Femur (tissue), 1 donor: ENCODE measurements around the gene SLC2A8.
A peak's percentile ranks its signal among the peaks of the same experiment; 100 is the strongest.

Experiments
- DNase-seq: peaks from one replicate; pipeline ENCODE4 v3.0.0-alpha.2; 2017

The SLC2A8 gene

DNA sequence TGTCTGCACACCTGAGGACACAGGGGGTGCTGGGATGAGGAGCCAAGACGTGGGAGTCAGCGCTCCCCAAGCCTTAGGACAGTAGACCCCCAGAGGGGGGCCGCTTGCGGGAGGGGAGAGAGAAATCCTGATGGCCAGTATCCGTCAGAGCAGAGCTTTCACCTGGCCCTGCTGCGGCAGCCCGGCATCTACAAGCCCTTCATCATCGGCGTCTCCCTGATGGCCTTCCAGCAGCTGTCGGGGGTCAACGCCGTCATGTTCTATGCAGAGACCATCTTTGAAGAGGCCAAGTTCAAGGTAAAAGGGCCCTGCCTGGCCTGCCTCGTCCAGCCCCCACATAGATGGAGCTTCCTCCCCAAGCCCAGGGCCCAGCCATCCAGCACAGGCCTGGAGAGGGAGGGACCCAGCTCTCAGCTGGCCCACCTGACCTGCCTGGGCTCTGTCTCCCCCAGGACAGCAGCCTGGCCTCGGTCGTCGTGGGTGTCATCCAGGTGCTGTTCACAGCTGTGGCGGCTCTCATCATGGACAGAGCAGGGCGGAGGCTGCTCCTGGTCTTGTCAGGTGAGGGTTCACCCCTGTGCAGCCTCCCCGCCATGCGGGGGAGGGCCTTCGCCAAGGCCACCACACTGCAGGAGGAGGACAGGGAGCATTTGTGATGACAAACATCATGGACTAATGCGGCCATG is 6.7 kb downstream of the SLC2A8 start:
- no peak for DNase-seq

DNA sequence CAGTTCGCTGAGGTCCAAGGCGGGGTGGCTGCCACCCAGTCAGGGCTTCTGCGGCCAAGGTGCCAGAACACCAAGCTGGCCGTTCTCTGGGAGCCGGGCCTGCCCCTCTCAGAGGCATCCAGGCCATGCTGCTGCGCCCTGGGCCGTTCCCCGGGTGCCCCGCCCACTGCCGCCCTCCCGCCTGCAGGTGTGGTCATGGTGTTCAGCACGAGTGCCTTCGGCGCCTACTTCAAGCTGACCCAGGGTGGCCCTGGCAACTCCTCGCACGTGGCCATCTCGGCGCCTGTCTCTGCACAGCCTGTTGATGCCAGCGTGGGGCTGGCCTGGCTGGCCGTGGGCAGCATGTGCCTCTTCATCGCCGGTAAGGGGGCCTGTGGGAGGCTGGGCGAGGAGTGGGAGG is 7.7 kb downstream of the SLC2A8 start:
- no peak for DNase-seq

DNA sequence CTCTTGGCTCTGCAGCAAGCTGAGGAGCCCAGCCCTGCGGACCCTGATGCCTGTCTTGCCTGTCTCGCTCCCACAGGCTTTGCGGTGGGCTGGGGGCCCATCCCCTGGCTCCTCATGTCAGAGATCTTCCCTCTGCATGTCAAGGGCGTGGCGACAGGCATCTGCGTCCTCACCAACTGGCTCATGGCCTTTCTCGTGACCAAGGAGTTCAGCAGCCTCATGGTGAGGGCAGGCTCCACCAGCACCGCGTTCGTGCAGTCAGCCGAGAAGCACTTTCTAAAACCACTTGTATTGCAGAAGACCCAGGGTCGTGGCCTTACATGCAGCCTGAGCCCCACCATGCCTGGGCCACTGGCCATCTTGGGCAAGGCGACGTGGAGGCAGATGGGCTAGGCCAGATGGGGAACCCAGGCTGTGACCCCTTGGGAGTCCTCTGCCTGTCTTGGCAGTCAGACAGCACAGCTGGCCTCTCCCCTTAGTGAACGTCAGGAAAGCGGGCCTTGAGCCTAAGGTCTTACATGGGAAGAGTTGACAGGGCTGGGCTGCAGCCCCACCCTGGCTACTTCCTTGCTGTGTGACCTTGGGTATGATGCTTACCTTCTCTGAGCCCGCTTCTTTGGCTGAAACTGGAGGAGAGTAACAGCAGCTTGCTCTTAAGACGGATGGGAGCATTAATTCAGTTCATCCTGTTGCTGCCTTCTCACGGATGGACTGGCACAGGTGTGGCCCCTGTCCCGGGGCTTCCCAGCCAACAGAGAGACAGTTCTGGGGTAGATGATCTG is 8.6 kb downstream of the SLC2A8 start:
- no peak for DNase-seq

DNA sequence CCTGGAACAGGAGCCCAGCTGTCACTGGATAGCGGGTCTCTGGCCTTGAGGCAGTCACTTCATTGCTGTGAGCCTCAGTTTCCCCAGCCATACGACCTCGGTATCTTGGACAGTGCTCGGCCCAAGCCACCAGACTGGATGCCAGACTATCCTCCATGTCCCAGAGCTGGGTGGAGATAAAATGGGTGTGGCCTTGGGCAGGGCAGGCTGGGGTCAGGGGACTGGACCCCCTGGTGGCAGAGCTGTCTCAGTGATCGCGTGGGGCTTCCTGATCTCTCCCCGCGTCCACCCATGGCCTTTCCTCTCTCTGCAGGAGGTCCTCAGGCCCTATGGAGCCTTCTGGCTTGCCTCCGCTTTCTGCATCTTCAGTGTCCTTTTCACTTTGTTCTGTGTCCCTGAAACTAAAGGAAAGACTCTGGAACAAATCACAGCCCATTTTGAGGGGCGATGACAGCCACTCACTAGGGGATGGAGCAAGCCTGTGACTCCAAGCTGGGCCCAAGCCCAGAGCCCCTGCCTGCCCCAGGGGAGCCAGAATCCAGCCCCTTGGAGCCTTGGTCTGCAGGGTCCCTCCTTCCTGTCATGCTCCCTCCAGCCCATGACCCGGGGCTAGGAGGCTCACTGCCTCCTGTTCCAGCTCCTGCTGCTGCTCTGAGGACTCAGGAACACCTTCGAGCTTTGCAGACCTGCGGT is 10.0 kb downstream of the SLC2A8 start:
- DNase-seq, result no peak

DNA sequence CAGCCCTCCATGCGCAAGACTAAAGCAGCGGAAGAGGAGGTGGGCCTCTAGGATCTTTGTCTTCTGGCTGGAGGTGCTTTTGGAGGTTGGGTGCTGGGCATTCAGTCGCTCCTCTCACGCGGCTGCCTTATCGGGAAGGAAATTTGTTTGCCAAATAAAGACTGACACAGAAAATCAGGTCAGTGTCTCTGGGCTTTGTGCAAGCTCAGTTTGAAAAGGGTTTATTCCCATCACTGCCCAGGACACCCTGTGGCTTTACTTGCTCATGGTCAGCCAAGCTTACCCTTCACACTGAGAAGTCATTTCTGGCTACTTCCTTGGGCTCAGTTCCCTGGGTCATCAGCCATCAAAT is 10.5 kb downstream of the SLC2A8 start:
- DNase-seq, result no peak

DNA sequence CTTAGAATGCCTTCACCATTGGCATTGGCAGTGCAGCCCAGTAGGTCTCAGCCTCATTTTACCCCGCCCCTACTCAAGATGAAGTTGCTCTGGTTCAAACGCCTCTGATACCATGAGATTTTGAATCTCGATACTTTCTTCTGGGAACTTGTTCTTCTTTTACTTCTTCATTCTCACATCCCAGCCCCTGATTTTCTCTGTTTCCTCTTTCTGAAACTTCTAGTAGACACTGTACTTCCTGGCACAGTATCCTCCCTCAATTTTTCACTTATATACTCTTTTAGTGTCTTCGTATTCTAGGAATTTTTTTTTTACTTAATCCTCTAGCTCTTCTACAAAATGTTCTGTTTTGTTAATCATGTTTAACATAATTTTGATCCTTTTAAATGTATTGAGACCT is 14.2 kb downstream of the SLC2A8 start:
- DNase-seq, result no peak

DNA sequence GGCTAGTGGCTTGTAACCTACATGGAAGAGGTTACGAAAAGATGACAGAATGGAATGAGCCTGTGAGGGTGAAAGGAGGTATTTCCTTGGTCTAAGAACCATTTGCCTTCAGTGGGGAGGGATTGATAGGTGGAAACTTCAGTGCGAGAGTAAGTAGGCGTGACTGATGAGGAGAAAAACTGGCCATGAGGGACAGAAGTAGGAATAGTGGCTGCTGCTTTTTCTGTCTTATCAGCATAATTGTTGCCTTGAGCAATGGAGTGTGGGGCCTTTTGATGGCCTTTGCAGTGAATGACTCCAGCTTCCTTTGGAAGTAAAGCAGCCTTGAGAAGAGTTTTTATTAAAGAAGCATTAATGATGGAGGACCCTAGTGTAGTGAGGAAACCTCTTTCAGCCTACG is 18.2 kb downstream of the SLC2A8 start:
- no peak for DNase-seq

DNA sequence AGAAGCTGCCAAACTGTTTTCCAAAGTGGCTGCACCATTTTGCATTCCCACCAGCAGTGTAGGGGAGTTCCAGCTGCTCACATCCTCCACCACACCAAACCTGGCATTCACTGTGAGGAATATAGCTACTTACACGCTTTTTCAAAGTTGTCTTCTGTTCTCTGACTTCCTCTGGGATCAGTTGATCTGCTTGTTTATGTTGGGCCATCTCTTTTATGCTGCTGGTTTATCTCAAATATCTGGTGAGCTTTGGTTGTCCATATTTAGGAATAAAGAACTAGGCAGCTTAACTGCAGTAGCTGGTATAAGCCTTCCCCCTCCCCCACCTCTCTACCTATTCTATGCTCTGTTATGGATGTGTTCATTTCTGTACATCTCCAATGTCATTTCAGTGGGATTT is 18.7 kb downstream of the SLC2A8 start:
- no peak for DNase-seq

DNA sequence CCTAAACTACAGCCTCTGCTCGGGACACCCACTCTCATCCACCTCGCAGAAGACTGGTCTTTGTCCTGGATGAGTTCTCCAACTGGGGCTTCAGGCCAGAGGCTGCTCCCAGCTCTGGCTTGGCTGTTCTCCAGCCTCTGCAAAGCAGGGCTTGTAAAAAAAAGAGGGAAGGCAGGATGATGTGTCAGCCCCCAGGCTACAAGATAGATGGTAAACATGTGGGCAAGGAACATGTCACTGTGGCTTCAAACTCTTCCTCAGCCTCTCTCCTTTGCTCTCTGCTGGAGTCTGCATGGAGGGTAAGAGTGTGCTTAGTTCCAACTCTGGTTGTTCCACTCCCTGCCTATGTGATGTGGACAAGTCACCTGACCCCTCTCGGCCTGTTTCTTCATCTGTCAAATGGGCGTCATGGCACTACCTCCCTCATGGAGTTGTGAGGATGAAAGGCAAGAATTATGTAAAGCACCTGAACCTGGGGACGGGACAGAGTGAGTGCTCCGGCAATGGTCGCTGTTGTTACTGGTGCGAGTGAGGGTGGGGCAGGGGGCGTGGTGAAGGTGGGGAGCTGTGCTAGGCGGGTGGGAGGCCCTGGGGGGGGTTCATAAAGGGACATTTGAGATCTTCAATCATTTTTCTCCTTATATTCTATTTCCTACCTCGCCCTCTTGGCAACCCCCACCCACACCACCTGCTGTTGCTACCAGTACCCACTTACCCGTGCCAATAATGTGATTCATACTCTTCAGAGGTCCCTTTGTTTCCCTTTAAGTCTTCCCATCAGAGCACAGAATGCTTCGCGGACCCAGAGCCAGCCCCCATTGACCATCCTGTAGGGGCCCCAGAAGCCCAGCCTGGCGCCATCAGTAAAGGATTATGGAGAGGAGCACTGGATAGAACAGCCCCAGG is 20.4 kb downstream of the SLC2A8 start:
- DNase-seq, result no peak

DNA sequence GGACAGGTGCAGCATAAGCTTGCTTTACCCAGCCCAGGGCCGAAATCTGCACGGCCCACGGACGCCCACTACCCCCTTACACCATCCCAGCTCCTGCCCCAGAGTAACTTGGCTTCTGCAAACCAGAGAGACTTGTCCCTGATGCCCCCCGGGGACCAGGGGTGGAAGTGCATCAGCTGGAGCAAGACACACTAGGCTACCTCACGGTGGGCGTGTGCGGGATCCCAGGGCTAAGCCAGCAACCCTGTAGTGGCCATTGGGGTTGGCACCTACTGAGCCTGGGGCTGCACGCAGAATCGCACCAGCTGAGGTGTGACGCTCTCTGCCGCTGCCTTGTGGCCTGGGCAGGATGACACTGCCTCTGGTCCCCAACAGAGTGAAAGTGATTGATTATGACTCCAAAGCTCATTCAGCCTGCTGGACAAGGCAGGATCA is 21.1 kb downstream of the SLC2A8 start:
- no peak for DNase-seq

DNA sequence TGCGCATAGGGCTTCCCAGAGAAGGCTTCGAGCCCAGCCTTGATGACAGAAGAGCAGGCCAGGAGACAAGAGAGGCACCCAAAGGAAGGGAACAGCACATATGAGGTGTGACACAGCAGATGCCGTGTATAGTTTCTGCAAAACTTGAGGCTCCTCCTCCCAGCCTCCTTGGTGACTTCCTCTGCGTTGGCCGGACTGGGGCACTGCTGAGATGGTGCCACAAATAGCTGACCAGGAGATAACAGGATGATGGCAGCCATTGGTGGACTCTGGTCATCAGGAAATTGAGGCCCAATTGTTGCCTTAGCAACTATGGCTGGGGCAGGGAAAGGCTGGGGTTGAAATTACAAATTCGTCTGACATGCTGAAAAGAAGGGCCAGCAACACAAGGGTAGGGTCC is 22.4 kb downstream of the SLC2A8 start:
- DNase-seq, result no peak

DNA sequence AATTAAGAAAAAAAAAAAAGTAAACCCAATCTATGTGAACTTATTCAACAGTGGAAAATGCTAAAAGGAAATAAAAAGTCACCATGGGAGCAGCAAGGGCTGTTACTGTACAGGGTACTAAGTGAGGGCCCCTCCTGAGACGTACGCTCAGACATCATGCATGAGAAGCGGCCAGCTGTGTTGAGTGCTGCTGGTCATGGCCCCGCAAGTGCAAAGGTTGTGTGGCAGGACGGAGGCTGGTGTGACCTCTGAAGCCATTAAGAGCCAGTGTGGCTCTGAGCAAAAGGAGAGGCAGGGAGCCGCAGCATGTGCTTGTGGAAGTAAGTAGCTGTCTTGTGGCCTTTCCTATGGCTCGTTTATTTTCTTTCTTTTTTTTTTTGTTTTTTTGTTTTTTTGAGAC is 24.1 kb downstream of the SLC2A8 start:
- no peak for DNase-seq

DNA sequence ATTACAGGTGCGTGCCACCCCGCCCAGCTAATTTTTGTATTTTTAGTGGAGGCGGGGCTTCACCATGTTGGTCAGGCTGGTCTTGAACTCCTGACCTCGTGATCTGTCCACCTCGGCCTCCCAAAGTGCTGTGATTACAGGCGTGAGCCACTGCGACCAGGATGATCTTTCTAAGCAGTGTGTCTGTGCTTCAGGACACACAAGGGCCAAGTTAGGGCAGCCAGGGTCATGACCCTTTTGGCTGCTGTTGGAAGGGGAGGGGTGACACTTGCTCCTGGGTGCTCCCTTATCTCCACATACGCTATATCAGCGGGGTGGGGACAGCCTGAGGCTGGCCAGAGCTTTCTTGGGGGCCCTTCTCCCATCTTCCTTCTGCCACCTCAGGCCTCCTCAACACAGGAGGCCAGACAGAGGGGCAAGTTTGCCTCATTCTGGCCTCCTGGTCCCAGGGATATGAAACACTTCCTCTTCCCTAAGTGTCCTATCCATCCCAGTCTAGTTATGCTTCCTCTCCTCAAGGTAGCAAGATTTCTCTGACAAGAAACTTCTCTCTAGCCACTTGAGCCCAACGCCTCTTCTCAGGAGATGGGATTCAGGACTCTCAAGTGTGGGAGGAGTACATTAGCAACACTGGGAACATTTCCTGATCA is 25.3 kb downstream of the SLC2A8 start:
- no peak for DNase-seq

DNA sequence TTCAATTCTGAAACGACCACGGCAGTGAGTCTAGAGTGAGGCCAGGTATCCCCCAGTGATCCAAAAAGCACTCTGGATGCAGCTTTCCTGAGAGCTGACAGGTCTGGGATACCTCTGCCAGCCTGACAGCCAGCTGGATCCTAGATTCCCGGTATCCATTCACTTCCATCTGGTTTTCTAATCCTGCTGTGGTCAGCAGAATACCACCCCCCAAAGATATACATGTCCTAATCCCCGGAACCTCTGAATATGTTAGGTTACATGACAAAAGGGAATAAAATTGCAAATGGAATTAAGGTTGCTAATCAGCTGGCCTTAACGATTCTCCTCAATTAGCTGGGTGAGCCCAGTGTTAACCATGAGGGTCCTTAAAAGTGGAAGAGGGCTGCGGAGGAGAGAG is 25.8 kb downstream of the SLC2A8 start:
- DNase-seq, result no peak

DNA sequence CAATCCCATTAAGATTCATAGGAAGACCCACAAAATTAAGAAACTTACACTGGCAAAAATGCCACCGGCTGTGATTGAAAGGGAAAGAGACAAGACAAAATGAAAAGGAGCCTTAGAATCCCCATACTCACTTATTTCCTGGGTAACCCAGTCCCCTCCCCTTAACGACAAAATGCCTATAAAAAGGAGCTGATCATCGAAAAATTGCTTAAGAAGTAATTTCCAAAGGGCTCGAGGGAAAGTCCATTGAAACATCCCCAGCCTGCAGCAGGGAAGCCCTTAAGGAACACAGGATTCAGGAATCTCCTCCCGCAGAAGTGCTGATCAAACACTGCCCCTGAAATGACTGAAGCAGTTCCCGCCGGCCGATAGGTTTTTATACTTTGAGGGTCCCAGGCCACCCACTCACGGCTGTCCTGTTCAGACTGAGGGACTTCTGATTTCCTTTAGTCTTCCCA is 26.5 kb downstream of the SLC2A8 start:
- DNase-seq, result no peak

DNA sequence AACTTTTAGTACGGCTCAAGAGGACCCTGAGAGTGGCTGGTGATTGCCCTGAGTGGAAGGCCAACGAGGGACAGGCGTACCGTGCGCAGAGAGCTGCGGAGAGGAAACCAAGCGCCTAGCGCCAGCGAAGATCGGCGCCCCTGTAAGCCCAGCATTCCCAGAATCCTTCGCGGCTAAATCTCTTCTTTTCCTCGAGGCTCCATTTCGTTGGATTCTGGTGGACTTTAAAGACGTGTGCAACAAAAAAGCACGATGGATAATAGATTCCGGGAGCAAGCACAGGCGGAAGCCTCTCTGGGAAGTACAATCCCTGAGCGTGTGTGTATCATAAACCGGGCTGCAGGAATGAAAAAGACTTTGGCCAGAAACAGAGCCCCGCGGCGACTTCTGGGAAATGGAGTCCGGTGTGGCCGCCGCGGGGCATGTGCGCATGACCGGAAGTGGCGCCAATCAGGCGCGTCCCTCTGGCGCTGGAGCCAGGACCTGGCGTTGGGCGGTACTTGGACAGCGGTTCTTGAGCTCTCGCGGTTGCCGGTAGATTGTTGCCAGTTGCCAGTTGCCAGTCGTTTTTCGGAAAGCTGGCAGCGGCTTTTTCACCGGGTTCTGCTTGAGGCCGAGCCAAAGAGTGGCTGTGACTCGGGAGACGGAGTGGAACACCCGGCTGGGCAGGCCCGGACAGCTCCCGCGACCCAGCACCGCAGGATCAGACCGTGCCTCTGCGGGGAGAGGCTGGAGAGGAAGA is 27.1 kb downstream of the SLC2A8 start, which contains the start of gene ZNF79:
ZNF79 (plus strand) TSS at position 449 of the 742 bp plus-strand sequence. CDS start 406 bp downstream, outside the sequence.
- peak; percentile 97 for DNase-seq

DNA sequence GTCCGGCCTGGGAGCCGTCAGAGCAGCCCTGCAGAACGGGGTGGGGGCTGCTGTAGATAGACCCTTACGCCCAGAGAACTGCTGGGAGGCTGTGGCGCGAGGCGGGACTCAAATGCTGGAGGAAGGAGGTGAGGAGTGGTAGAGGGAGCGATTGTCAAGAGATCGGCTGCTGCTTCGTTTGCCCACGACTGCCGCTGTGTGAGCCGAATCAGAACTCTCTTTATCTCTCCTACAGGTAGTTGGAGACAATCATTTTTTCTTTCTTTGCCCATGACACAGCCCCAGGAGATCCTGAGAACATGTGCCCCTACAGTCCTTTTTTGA is 27.7 kb downstream of the SLC2A8 start:
- DNase-seq, result no peak

DNA sequence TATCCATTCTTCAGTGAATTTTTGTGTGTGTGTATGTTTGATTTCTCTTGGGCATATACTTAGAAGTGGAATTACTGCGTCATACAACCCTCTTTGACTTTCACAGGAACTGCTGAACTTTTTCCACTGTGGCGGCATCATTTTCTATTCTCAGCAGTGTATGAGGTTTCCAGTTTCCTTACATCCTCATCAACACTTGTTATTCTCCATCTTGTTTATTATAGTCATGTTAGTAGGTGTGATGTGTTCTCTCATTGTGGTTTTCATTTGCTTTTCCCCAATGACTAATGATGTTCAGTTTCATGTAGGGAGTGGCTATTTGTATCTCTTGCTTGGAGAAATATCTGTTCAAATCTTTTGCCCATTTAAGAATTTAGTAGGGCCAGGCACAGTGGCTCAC is 29.8 kb downstream of the SLC2A8 start:
- no peak for DNase-seq

DNA sequence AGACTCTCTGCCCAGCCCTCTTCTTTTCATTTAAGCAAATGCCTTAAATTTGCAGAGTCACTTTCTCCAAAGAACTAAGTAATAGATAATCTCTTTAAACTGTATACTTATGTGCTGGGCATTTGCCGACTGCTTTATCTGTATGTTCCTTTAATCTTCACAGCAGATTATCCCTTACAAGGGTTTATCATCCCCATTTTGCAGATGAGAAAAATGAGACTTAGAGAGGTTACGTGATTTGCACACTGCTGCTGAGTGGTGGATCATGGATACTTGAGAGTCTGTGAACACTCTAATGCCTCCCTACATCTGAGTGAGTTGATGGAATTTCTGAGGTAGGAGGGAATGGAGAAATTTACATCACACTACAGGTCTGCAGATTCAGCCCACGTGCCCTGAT is 31.4 kb downstream of the SLC2A8 start:
- no peak for DNase-seq

DNA sequence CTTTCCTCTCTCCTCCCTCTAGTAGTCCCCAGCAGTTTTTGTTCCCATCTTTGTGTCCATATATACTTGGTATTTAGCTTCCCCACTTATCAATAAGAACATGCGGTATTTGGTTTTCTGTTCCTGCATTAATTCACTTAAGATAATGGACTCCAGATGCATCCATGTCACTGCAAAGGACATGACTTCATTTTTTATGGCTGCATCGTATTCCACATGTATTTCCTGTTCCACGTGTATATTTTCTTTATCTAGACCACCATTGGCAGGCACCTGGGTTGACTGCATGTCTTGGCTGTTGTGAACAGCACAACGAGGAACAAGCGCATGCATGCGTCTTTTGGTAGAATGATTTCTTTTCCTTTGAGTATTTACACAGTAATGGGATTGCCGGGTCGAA is 33.4 kb downstream of the SLC2A8 start:
- DNase-seq, result no peak

DNA sequence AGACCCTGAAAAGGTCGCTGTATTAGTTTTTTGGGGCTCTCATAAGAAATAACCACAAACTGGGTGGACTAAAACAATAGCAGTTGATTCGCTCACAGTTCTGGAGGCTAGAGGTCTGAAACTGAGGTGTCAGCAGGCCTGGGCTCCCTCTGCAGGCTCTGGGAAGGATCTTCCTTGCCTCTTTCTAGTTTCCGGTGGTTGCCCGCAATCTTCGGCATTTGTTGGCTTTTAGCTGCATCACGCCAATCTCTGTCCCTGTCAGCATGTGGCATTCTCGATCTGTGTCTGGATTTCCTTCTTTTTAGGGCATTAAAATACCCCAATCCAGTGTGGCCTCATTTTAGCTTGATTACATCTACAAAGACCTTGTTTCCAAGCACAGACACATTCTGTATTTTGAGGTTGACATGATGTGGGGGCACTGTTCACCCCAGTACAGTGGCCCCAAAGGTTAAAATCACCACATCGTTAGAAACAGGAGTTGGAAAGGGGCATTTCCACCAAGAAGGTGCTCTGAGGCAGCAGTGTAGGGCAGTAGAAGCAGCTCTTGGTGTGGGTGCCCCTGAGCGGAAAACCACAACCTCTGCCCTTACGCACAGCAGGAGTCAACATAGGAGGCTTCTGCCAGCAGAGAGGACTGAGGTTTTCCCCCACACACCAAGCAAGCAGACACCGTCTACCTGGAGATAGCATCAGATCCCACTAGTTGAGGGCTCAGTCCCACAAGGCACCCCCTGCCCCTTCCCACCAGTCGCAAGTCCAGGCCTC is 40.7 kb downstream of the SLC2A8 start:
- no peak for DNase-seq
